Measurements from ENCODE around the gene ANKRD62. TPM values are rescaled to one million over a fixed set of nuclear protein-coding genes. Genes with fewer than 3 reads are reported as not detected.

The ANKRD62 gene
- not detected in 2 replicates for total RNA-seq (ENCODE audit: low replicate concordance)

DNA sequence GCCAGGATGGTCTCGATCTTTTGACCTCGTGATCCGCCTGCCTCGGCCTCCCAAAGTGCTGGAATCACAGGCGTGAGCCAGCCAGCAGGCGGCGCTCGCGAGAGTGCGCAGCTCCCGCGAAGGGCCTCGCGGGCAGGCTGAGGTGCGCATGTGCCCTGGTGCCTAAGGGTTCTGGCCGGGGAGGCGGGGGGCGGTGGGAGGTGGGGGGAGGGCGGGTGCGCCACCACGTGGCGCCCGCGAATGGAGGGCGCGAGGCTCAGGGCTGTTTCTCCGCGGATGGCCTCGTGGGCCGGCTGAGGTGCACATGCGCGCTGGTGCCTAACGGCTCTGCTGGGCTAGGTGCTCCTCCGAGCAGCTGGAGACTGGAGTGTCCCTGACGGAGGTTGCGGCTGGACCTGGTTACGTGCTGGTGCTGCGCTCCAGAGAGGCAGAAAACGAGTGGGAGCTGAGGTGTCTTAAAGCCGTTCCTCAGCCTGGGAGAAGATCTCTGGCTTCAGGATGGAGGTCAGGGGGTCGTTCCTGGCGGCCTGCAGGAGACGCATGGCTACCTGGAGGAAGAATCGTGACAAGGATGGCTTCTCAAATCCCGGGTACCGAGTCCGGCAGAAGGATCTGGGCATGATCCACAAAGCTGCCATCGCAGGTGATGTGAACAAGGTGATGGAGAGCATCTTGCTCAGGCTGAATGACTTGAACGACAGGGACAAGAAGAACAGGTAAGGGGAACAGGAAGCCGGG is at the start of gene ANKRD62:
ANKRD62 (plus strand) TSS at position 324 of the 738 bp plus-strand sequence; CDS start at position 499, 175 bp downstream.

Other genes with a start within 250 kb of the ANKRD62 start
- gene CHMP1B, start 242.4 kb upstream of the ANKRD62 start, total RNA-seq (ENCODE audit: low replicate concordance) = 54.1 and 60.6 TPM in 2 replicates
- gene MPPE1, start 185.5 kb upstream of the ANKRD62 start, total RNA-seq (ENCODE audit: low replicate concordance) = 19.5 and 25.7 TPM in 2 replicates
- gene IMPA2, start 112.3 kb upstream of the ANKRD62 start, total RNA-seq (ENCODE audit: low replicate concordance) = 1.1 and 15.6 TPM in 2 replicates
- not detected in 2 replicates for gene CIDEA, start 160.5 kb downstream of the ANKRD62 start, total RNA-seq (ENCODE audit: low replicate concordance)
- 454 and 821 TPM in 2 replicates for gene TUBB6, start 214.4 kb downstream of the ANKRD62 start, total RNA-seq (ENCODE audit: low replicate concordance)